Endodermal cell (in vitro differentiated cells): ENCODE data around the gene IFIT1B. TPM values are rescaled to one million over a fixed set of nuclear protein-coding genes. Genes with fewer than 3 reads are reported as not detected.

Experiments
- DNase-seq: peaks from one replicate; pipeline ENCODE4 v3.0.0-alpha.2; 2017
- H3K27ac ChIP-seq: 2 replicates; pipeline ENCODE4 v1.5.1; 2013; ENCODE audit warnings: mild to moderate bottlenecking, low read depth, low read length, moderate library complexity
- H3K27me3 ChIP-seq: 2 replicates; pipeline ENCODE4 v1.6.1; 2013; ENCODE audit warnings: mild to moderate bottlenecking, low read length, moderate library complexity; ENCODE audit not compliant: insufficient read depth, control insufficient read depth, poor library complexity, severe bottlenecking
- H3K36me3 ChIP-seq: 2 replicates; pipeline ENCODE4 v1.7.0; 2013; ENCODE audit warnings: mild to moderate bottlenecking, low read length, moderate library complexity; ENCODE audit not compliant: control insufficient read depth, insufficient read depth
- H3K4me1 ChIP-seq: one replicate; pipeline ENCODE4 v1.7.0; 2013; ENCODE audit warnings: low read length; ENCODE audit not compliant: control insufficient read depth, insufficient read depth
- H3K4me3 ChIP-seq: 2 replicates; pipeline ENCODE4 v1.5.1; 2013; ENCODE audit warnings: mild to moderate bottlenecking, low read length, moderate library complexity
- H3K9ac ChIP-seq: 2 replicates; pipeline ENCODE4 v1.6.1; 2013; ENCODE audit warnings: mild to moderate bottlenecking, low read length, moderate library complexity; ENCODE audit not compliant: poor library complexity, severe bottlenecking; ENCODE audit errors: extremely low read depth
- H3K9me3 ChIP-seq: 2 replicates; pipeline ENCODE4 v1.6.1; 2013; ENCODE audit warnings: mild to moderate bottlenecking, low read length, moderate library complexity; ENCODE audit not compliant: control insufficient read depth
- H3K27ac Mint-ChIP-seq: 2 replicates; pipeline ENCODE4 v1.8.0; 2020; ENCODE audit warnings: mixed read lengths
- H3K27me3 Mint-ChIP-seq: 2 replicates; pipeline ENCODE4 v1.8.0; 2021; ENCODE audit warnings: mild to moderate bottlenecking, mixed read lengths; ENCODE audit not compliant: insufficient read depth
- H3K36me3 Mint-ChIP-seq: 2 replicates; pipeline ENCODE4 v1.8.0; 2020; ENCODE audit warnings: low read depth, mixed read lengths
- H3K4me1 Mint-ChIP-seq: 2 replicates; pipeline ENCODE4 v1.8.0; 2020; ENCODE audit warnings: mixed read lengths
- H3K4me3 Mint-ChIP-seq: 2 replicates; pipeline ENCODE4 v1.8.0; 2020; ENCODE audit warnings: mild to moderate bottlenecking, moderate library complexity, mixed read lengths
- H3K9me3 Mint-ChIP-seq: 2 replicates; pipeline ENCODE4 v1.8.0; 2020; ENCODE audit warnings: mild to moderate bottlenecking, mixed read lengths
- CTCF ChIP-seq: fragments of 200-600 bp; sonication (generic); conservative IDR thresholded peaks from 2 replicates; pipeline ENCODE4 v1.5.0; 2021; ENCODE audit warnings: antibody characterized with exemption, mild to moderate bottlenecking
- WGBS, 2 experiments: methylation state at CpG; one replicate each; pipeline versions ENCODE4 v1.1.5 to v1.1.7; 2013; ENCODE audit warnings: missing lambda C conversion rate in 2 of 2, mixed read lengths in 1 of 2; ENCODE audit not compliant: insufficient coverage in 1 of 2, insufficient read length in 1 of 2; 5-methylcytosine and 5-hydroxymethylcytosine counted together
- total RNA-seq, 2 donors: library from RNA; stranded (reverse); fragmentation: NEBNext Ultra II Directional in 1 of 2; extraction: Animal tissue kit (Norgen Biotek cat#: 25700) in 1 of 2; gene quantifications; 2 replicates in 1 of 2; 3 replicates in 1 of 2; pipeline ENCODE4 v1.2.1, GENCODE V29; 2021

The IFIT1B gene
- total RNA-seq, 2 donors from 2014 or later: not detected

GRCh38 chr10:89427629-89428028 lies 49.8 kb downstream of the IFIT1B start:
- H3K36me3 Mint-ChIP-seq: no peaks in the 10 kb centered on the region
- H3K9ac ChIP-seq: no peak overlapping the region
- no peaks in the 10 kb centered on the region for H3K9me3 Mint-ChIP-seq
- H3K4me1 Mint-ChIP-seq: peaks cover 27% of the 10 kb centered on the region
- no peak for DNase-seq
- TF ChIP-seq CTCF: no peak
- H3K9me3 ChIP-seq: no peaks in the 10 kb centered on the region
- no peaks in the 10 kb centered on the region for H3K36me3 ChIP-seq
- WGBS, 2 experiments: 89% methylated on average over 4 of the region's 4 CpGs; no CpG with 5 or more reads in 1 of the 2 experiments
- H3K4me3 ChIP-seq: no peak overlapping the region
- no peaks in the 10 kb centered on the region for H3K4me1 ChIP-seq
- H3K27me3 Mint-ChIP-seq: no peaks in the 10 kb centered on the region
- H3K27ac ChIP-seq: no peak overlapping the region
- no peaks in the 10 kb centered on the region for H3K27me3 ChIP-seq
- no peak overlapping the region for H3K27ac Mint-ChIP-seq
- H3K4me3 Mint-ChIP-seq: no peak overlapping the region

- no peak for DNase-seq
- no peak overlapping the region for H3K27ac ChIP-seq
- 100% methylated on average over 1 of the region's 1 CpG for WGBS, 2 experiments
- Mint-ChIP-seq H3K4me3 (no peak overlapping the region), H3K27me3 (no peaks in the 10 kb centered on the region), H3K36me3 (no peaks in the 10 kb centered on the region), H3K4me1 (peaks cover 27% of the 10 kb centered on the region), H3K27ac (no peak overlapping the region), H3K9me3 (no peaks in the 10 kb centered on the region)
- H3K27me3 ChIP-seq: no peaks in the 10 kb centered on the region
- H3K4me3 ChIP-seq: no peak overlapping the region
- no peaks in the 10 kb centered on the region for H3K4me1 ChIP-seq
- H3K9me3 ChIP-seq: no peaks in the 10 kb centered on the region
- no peak for TF ChIP-seq CTCF
- no peaks in the 10 kb centered on the region for H3K36me3 ChIP-seq
- no peak overlapping the region for H3K9ac ChIP-seq
Observed at GRCh38 chr10:89428877-89429276, 51.0 kb downstream of the IFIT1B start.

- H3K27ac Mint-ChIP-seq: no peak overlapping the region
- Histone ChIP-seq H3K27ac (no peak overlapping the region), H3K9me3 (no peaks in the 10 kb centered on the region), H3K4me1 (no peaks in the 10 kb centered on the region), H3K9ac (no peak overlapping the region), H3K36me3 (no peaks in the 10 kb centered on the region), H3K27me3 (no peaks in the 10 kb centered on the region), H3K4me3 (no peak overlapping the region)
- no peak for DNase-seq
- TF ChIP-seq CTCF: no peak
- H3K4me1 Mint-ChIP-seq: peaks cover 8% of the 10 kb centered on the region
- no peaks in the 10 kb centered on the region for H3K9me3 Mint-ChIP-seq
- 93 to 100% methylated on average over 2 to 3 of the region's 3 CpGs for WGBS, 2 experiments
- no peak overlapping the region for H3K4me3 Mint-ChIP-seq
- no peaks in the 10 kb centered on the region for H3K36me3 Mint-ChIP-seq
- H3K27me3 Mint-ChIP-seq: no peaks in the 10 kb centered on the region
Observed at GRCh38 chr10:89431977-89432376, 54.1 kb downstream of the IFIT1B start.

Other genes starting within 250 kb of the IFIT1B start
- not detected for gene CH25H, start 170.7 kb upstream of the IFIT1B start, total RNA-seq
- gene LIPA, start 126.3 kb upstream of the IFIT1B start, total RNA-seq: 10 to 100 TPM; 17.7 to 18.4 TPM
- gene IFIT2, start 76.0 kb upstream of the IFIT1B start, total RNA-seq: under 1 TPM in 1 of 2 donors, not detected in 1; 0.37 TPM
- under 1 TPM in 1 of 2 donors, not detected in 1; 0.42 TPM for gene IFIT3, start 50.1 kb upstream of the IFIT1B start, total RNA-seq
- gene IFIT1, start 14.6 kb downstream of the IFIT1B start, total RNA-seq: under 1 TPM in 1 of 2 donors, not detected in 1; 0.59 TPM
- 1 to 10 TPM; 1.5 to 2.5 TPM for gene IFIT5, start 36.5 kb downstream of the IFIT1B start, total RNA-seq
- gene SLC16A12, start 157.5 kb downstream of the IFIT1B start, total RNA-seq: 1 to 10 TPM in 1 of 2 donors, under 1 TPM in 1; 0.33 to 2.3 TPM